Measurements from ENCODE around the gene SEPTIN6. TPM values are rescaled to one million over a fixed set of nuclear protein-coding genes. Genes with fewer than 3 reads are reported as not detected.

The SEPTIN6 gene
- total and polyA plus RNA-seq, 2 donors (not counting 3 experiments of a cell fraction or from before 2014, with no cell fraction given) = 23.1 to 31.8 TPM

- Histone ChIP-seq H3K36me3 (ENCODE audit: control insufficient read depth in 2 of 2, extremely low read depth in 1 of 2, insufficient read depth in 2 of 2, low read length in 2 of 2) (no peaks in the 10 kb centered on the region), H3K27me3 (ENCODE audit: control insufficient read depth in 2 of 2, insufficient read depth in 2 of 2, low read length in 2 of 2) (no peaks in the 10 kb centered on the region), H3K9me3 (replicated peaks; ENCODE audit: control insufficient read depth, insufficient read depth, low read length) (no peaks in the 10 kb centered on the region), H3K4me2 (ENCODE audit: insufficient read depth, low read length) (no peak overlapping the region), H3K4me1 (ENCODE audit: control insufficient read depth, extremely low read depth, insufficient read depth, low read length) (no peaks in the 10 kb centered on the region), H3K79me2 (ENCODE audit: control insufficient read depth, insufficient read depth, low read length) (no peaks in the 10 kb centered on the region), H3K4me3 (replicated peaks in 1 of 3; ENCODE audit: insufficient read depth in 1 of 3, low read depth in 1 of 3, low read length in 3 of 3) (no peak overlapping the region), H2AFZ (ENCODE audit: low read depth, low read length) (no peak overlapping the region), H4K20me1 (replicated peaks; ENCODE audit: control insufficient read depth, extremely low read depth, insufficient read depth, low read length) (no peaks in the 10 kb centered on the region), H3K9me1 (replicated peaks; ENCODE audit: control insufficient read depth, extremely low read depth, insufficient read depth, low read length) (no peaks in the 10 kb centered on the region), H3K9ac (replicated peaks; ENCODE audit: extremely low read depth, insufficient read depth, low read length) (no peak overlapping the region), H3K27ac (ENCODE audit: insufficient read depth, low read depth, low read length) (no peak overlapping the region)
- CTCF ChIA-PET = no interaction called here
- POLR2A ChIA-PET = no interaction called here
- dilution Hi-C loops (cut with MboI; ENCODE audit: extremely low pct_ligation_motif_present, low sequenced_read_pairs) = no loop called here
- TF ChIP-seq FOS (IDR thresholded peaks at IDR 0.05; ENCODE audit: borderline replicate concordance, insufficient read depth, low read length) (no peak), POLR2A (IDR thresholded peaks at IDR 0.05; ENCODE audit: low read depth, low read length) (no peak)
- FAIRE-seq (no peak), DNase-seq (ENCODE audit: low read depth, low spot score) (no peak)
- intact Hi-C loops (cut with micrococcal nuclease) = no loop called here
- no TSS peak for BruUV-seq (replicated peaks)
Measured at GRCh38 chrX:119721926-119722325, 29.0 kb upstream of the SEPTIN6 start.

GRCh38 chrX:119721487-119721886 is 28.5 kb upstream of the SEPTIN6 start:
- Histone ChIP-seq H3K4me3 (replicated peaks in 1 of 3; ENCODE audit: insufficient read depth in 1 of 3, low read depth in 1 of 3, low read length in 3 of 3) (no peak overlapping the region), H3K4me2 (ENCODE audit: insufficient read depth, low read length) (no peak overlapping the region), H3K27ac (ENCODE audit: insufficient read depth, low read depth, low read length) (no peak overlapping the region), H3K4me1 (ENCODE audit: control insufficient read depth, extremely low read depth, insufficient read depth, low read length) (no peaks in the 10 kb centered on the region), H3K79me2 (ENCODE audit: control insufficient read depth, insufficient read depth, low read length) (no peaks in the 10 kb centered on the region), H4K20me1 (replicated peaks; ENCODE audit: control insufficient read depth, extremely low read depth, insufficient read depth, low read length) (no peaks in the 10 kb centered on the region), H3K9me3 (replicated peaks; ENCODE audit: control insufficient read depth, insufficient read depth, low read length) (no peaks in the 10 kb centered on the region), H2AFZ (ENCODE audit: low read depth, low read length) (no peak overlapping the region), H3K9me1 (replicated peaks; ENCODE audit: control insufficient read depth, extremely low read depth, insufficient read depth, low read length) (no peaks in the 10 kb centered on the region), H3K27me3 (ENCODE audit: control insufficient read depth in 2 of 2, insufficient read depth in 2 of 2, low read length in 2 of 2) (no peaks in the 10 kb centered on the region), H3K36me3 (ENCODE audit: control insufficient read depth in 2 of 2, extremely low read depth in 1 of 2, insufficient read depth in 2 of 2, low read length in 2 of 2) (no peaks in the 10 kb centered on the region), H3K9ac (replicated peaks; ENCODE audit: extremely low read depth, insufficient read depth, low read length) (no peak overlapping the region)
- TF ChIP-seq EZH2 (IDR thresholded peaks at IDR 0.05; ENCODE audit: borderline replicate concordance, low read depth, low read length, severe bottlenecking) (no peak), FOS (IDR thresholded peaks at IDR 0.05; ENCODE audit: borderline replicate concordance, insufficient read depth, low read length) (no peak), POLR2AphosphoS5 (IDR thresholded peaks at IDR 0.05; ENCODE audit: insufficient read depth, low read depth, low read length) (no peak), JUN (IDR thresholded peaks at IDR 0.05; ENCODE audit: borderline replicate concordance, insufficient read depth, insufficient read length, low read depth) (no peak), GATA2 (IDR thresholded peaks at IDR 0.05; ENCODE audit: insufficient read depth, insufficient read length, low read depth, low read length) (no peak), MYC (IDR thresholded peaks at IDR 0.05; ENCODE audit: low read depth, low read length) (no peak)
- DNase-seq (ENCODE audit: low read depth, low spot score) (no peak), FAIRE-seq (no peak)
- intact Hi-C loops (cut with micrococcal nuclease) (no loop called here), dilution Hi-C loops (cut with MboI; ENCODE audit: extremely low pct_ligation_motif_present, low sequenced_read_pairs) (no loop called here)
- CTCF ChIA-PET = interaction anchor here (1.0 to 1.2 kb wide), 2 partner anchors 8 to 12 kb away, joined by 3 to 5 read pairs; no protein-coding TSS in a partner anchor
- no TSS peak for BruUV-seq (replicated peaks)
- POLR2A ChIA-PET = no interaction called here

All from endothelial cell of umbilical vein (primary cell).